ENCODE results near the gene THADA. TPM values are rescaled to one million over a fixed set of nuclear protein-coding genes. Genes with fewer than 3 reads are reported as not detected.

Gene THADA
- 23.7 and 25.3 TPM in 2 replicates for total RNA-seq
- polyA plus RNA-seq: 22.3 and 22.6 TPM in 2 replicates
- polyA plus RNA-seq (2011; cell fraction: cytosol; rRNA removed): 16.7 and 17.6 TPM in 2 replicates
- polyA plus RNA-seq (2011; cell fraction: nucleus; rRNA removed): 50.6 and 64.3 TPM in 2 replicates
- 15.7 and 18.7 TPM in 2 replicates for polyA plus RNA-seq (2012)
- polyA minus RNA-seq: 111 and 127 TPM in 2 replicates
- polyA minus RNA-seq (2011; cell fraction: cytosol; rRNA and poly(A)+ RNA removed): 16.0 TPM
- polyA minus RNA-seq (2011; cell fraction: nucleus; rRNA and poly(A)+ RNA removed): 83.8 and 129 TPM in 2 replicates
- Bru-seq, nascent RNA: percentile 73 among the genes with signal in this experiment
- BruChase-seq, experiment 1, labeled RNA remaining after a 6-hour chase: percentile 54 among the genes with signal in this experiment
- BruChase-seq, experiment 2, labeled RNA remaining after a 2-hour chase: percentile 52 among the genes with signal in this experiment
- long read RNA-seq, full-length matches to known transcripts: 3 of 23 reads
- long read RNA-seq, partial matches to known transcripts: 10 of 23 reads
- long read RNA-seq, other reads (novel, unspliced or antisense): 10 of 23 reads

GRCh38 chr2:43595603-43596412 lies at the start of gene THADA:
Gene THADA, minus strand, starts transcription at chr2:43596038. Its CDS starts 3,646 bp downstream, at chr2:43592392.
- CTCF ChIA-PET: interaction anchor here (0.6 to 2.6 kb wide), 6 partner anchors 9 to 18 kb away, joined by 3 to 14 read pairs (median 5); no protein-coding TSS in a partner anchor

More at GRCh38 chr2:43595603-43596412, at the start of gene THADA:
- peak within 1 kb of the TSS; percentile 46 to 82 (median 75) for H3K4me3 ChIP-seq (replicated peaks in 1 of 3; ENCODE audit: insufficient read depth in 1 of 3, low read depth in 1 of 3, low read length in 3 of 3)
- peaks cover 14% of the 10 kb centered on the region for H3K4me1 ChIP-seq (ENCODE audit: control insufficient read depth, extremely low read depth, insufficient read depth, low read length)
- H2AFZ ChIP-seq (ENCODE audit: low read depth, low read length): peak within 1 kb of the TSS; percentile 81
- POLR2A ChIA-PET: interaction anchor here (0.6 to 1.4 kb wide), 4 partner anchors 9 to 768 kb away, joined by 3 to 6 read pairs (median 4); no protein-coding TSS in a partner anchor
- FAIRE-seq (peak; percentile 94), DNase-seq (ENCODE audit: low read depth, low spot score) (peak; percentile 99)
- peak within 1 kb of the TSS; percentile 86 for H3K27ac ChIP-seq (ENCODE audit: insufficient read depth, low read depth, low read length)
- no peaks in the 10 kb centered on the region for H3K9me3 ChIP-seq (replicated peaks; ENCODE audit: control insufficient read depth, insufficient read depth, low read length)
- H3K36me3 ChIP-seq (ENCODE audit: control insufficient read depth in 2 of 2, extremely low read depth in 1 of 2, insufficient read depth in 2 of 2, low read length in 2 of 2): no peaks in the 10 kb centered on the region
- dilution Hi-C loops (cut with MboI; ENCODE audit: extremely low pct_ligation_motif_present, low sequenced_read_pairs) (no loop called here), intact Hi-C loops (cut with micrococcal nuclease) (no loop called here)
- TSS peak; percentile 78 for BruUV-seq (replicated peaks)
- peak within 1 kb of the TSS; percentile 97 for H3K9ac ChIP-seq (replicated peaks; ENCODE audit: extremely low read depth, insufficient read depth, low read length)
- H3K4me2 ChIP-seq (ENCODE audit: insufficient read depth, low read length): peak within 1 kb of the TSS; percentile 94
- no peaks in the 10 kb centered on the region for H3K9me1 ChIP-seq (replicated peaks; ENCODE audit: control insufficient read depth, extremely low read depth, insufficient read depth, low read length)
- TF ChIP-seq FOS (IDR thresholded peaks at IDR 0.05; ENCODE audit: borderline replicate concordance, insufficient read depth, low read length) (no peak), MAX (IDR thresholded peaks at IDR 0.05; ENCODE audit: insufficient read depth, insufficient read length) (peak; percentile 71), GATA2 (IDR thresholded peaks at IDR 0.05; ENCODE audit: insufficient read depth, insufficient read length, low read depth, low read length) (no peak), CTCF (IDR thresholded peaks at IDR 0.05; ENCODE audit: extremely low read depth in 1 of 2, insufficient read depth in 1 of 2, low read depth in 1 of 2, low read length in 2 of 2) (no peak), POLR2AphosphoS5 (IDR thresholded peaks at IDR 0.05; ENCODE audit: insufficient read depth, low read depth, low read length) (peak; percentile 98), JUN (IDR thresholded peaks at IDR 0.05; ENCODE audit: borderline replicate concordance, insufficient read depth, insufficient read length, low read depth) (peak; percentile 66), POLR2A (IDR thresholded peaks at IDR 0.05; ENCODE audit: low read depth, low read length) (peak; percentile 98), MYC (IDR thresholded peaks at IDR 0.05; ENCODE audit: low read depth, low read length) (peak; percentile 79), EZH2 (IDR thresholded peaks at IDR 0.05; ENCODE audit: borderline replicate concordance, low read depth, low read length, severe bottlenecking) (no peak)
- H3K79me2 ChIP-seq (ENCODE audit: control insufficient read depth, insufficient read depth, low read length): peaks cover 11% of the 10 kb centered on the region
- no peaks in the 10 kb centered on the region for H4K20me1 ChIP-seq (replicated peaks; ENCODE audit: control insufficient read depth, extremely low read depth, insufficient read depth, low read length)
- peaks cover 0 to 7% of the 10 kb centered on the region in 2 experiments for H3K27me3 ChIP-seq (ENCODE audit: control insufficient read depth in 2 of 2, insufficient read depth in 2 of 2, low read length in 2 of 2)

Measured in endothelial cell of umbilical vein (primary cell).